Activated T-helper 1 cell treated with Interleukin-2 at 50 U/mL for 16 hours (primary cell): ENCODE data around the gene IL1RL1.

Experiments
- DNase-seq: peaks from one replicate; pipeline ENCODE4 v3.0.0-alpha.2; 2020; ENCODE audit warnings: low read depth

IL1RL1 gene

GRCh38 chr2:102310964-102311640 is at the start of gene IL1RL1:
Gene IL1RL1 (plus strand): TSS chr2:102311563. CDS start chr2:102338265, 26,702 bp downstream.
- no peak for DNase-seq

- no peak for DNase-seq
Observed at GRCh38 chr2:102262216-102263129, 48.9 kb upstream of the IL1RL1 start.

DNA sequence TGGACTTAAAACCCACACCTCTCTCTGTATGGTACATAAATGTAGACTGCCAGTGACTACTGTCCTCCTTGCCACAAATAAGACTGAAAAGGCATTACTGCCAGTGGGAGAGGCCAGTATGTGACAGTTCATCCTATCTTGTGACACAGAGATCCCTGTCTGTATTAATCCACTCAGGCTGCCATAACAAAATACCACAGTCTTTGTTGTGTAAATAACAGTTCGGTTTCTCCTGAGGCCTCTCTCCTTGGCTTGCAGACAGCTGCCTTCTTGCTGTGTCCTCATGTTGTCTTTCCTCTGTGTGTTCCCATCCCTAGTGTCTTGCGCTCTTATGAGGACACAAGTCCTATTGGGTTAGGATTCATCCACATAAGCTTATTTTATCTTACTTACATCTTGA is 46.4 kb upstream of the IL1RL1 start:
- DNase-seq, result no peak

DNA sequence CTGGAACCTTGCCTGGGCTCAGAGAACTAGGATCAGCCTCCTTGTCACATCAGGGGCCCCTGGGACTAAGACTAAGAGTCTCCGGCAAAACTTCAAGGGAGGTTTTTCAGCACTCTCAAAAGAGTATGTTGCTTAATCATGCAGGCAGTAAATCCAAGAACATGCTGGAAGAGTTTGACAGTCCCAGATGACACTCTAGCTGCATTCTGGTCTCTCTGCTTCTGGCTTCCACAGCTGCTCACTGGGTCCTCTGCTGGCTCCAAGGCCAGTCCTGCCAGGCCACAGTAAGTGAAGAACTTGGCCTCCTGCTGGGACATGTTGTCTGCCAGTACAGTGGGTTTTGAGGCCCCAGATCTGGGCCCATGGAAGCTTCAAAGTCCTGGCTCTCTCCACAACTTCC is 45.2 kb upstream of the IL1RL1 start:
- DNase-seq, result no peak

DNA sequence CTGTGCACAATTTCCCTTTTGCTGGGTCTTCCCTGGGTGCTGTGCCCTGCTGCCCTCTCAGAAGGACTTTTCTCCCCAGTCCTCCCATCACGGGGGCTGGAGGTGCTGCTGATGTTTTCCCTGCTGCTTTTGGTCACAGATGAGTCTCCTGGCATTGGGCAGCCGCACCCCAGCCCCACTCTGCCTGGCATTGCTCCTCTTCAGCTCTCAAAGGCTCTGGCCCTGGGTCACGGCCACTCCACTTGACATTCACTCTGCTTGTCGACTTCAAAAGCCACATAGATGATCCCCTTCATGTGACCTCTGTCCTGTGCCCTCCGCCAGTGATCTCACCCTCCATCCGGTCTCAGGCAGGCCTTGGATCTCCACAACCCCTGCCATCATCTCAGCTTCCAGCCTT is 43.6 kb upstream of the IL1RL1 start:
- DNase-seq, result no peak

DNA sequence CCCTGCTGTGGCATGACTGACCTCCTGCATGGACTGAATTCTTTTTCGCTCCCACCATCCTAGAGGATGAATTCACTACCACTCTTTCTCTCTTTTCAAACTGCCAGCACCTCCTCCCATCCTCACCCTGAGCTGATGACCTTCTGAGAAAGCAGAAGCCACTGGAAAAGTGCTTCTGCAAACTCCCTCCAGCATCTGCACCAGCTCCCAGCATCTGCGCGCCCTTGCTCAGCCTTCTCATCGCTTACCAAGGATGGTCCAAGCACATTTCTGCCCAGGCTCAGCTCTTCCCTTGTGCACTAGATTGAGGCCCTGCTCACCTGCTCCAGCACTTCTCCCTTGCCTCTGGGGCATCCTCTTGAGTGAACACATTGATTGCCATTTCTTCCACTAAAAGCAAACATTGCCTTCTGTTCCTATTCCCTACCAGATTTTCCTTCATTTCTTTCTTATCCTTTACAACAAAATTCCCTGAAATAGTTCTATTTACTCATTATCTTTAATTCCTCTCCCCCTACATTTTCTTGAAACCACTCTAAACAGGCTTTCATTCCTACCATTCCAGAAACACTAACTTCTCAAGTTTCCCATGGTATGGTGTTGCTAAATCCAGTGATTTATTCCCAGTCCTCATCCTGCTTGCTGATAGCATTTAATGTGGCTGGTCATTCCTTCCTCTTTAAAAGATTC is 42.7 kb upstream of the IL1RL1 start:
- DNase-seq, result no peak

- DNase-seq, result no peak
Observed at GRCh38 chr2:102269200-102269524, 42.2 kb upstream of the IL1RL1 start.

DNA sequence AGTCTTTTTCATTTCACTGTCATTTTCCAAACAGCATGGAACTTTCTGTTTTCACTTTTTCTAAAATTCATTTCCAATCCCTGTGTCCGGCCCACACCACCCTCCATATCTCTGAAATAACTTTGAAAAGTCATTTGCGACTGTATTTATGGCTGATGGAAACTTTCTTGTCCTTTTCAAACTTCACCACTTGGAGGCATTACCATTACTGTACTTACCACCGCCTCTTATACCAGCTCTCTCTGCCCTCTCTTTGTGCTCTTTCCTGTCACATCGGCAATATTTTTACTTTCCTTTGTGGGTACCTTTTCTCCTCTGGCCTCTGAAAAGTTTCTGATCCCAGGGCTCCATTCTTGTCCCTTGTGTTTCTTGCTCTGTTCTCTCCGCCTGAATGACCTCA is 39.5 kb upstream of the IL1RL1 start:
- DNase-seq, result no peak

- DNase-seq, result no peak
Observed at GRCh38 chr2:102273619-102274211, 37.6 kb upstream of the IL1RL1 start.

GRCh38 chr2:102276549-102277201 is 34.7 kb upstream of the IL1RL1 start:
- no peak for DNase-seq

- no peak for DNase-seq
Observed at GRCh38 chr2:102277202-102277700, 34.1 kb upstream of the IL1RL1 start.

DNA sequence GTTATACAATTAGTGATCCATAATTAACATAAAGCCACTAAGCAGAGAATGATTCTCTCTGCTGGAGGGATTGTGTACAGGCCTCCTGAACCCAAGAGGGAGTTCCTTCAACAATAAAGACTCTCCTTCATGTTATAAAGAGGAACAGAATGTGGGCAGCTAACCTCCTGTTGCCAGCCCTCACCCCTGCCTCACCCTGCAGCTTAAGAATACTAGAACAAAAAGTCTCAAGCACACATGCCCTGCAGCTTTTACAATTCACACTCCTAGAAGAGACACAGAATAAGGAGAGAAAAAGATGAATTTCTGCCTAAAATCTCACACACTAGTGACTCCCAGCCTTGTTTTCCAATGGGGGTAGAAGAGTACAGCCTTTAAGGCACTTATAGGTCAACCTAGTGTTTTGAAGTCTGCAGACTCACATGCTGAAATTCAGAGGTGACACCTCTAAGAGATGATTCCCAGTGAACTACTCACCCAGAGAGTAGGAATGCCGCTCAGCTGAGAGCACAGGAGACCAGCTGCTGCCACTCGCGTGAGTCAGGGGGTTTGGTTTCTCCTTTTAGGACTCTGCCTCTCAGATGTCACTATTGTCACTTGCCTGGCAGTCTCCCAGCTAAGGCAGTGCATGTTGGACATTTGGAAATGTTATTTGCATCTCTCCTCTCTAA is 32.5 kb upstream of the IL1RL1 start:
- DNase-seq, result no peak

DNA sequence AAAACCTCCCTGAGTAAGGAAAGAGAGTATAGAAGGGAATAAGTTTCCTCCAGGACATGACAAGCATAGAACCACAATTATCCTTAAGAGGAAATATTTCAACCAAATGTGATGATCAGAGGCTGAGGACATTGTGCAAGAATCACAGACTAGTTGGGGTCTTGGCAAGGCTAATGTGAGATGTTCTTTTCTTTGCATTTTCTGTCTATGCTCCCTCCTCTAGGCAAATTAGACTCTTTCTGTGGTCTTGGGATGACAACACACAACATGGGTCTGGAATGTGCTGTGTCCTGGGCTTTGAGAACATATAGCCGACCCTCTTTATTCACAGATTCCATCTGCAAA is 32.0 kb upstream of the IL1RL1 start:
- DNase-seq, result no peak

- DNase-seq, result no peak
Observed at GRCh38 chr2:102282678-102283091, 28.7 kb upstream of the IL1RL1 start.

DNA sequence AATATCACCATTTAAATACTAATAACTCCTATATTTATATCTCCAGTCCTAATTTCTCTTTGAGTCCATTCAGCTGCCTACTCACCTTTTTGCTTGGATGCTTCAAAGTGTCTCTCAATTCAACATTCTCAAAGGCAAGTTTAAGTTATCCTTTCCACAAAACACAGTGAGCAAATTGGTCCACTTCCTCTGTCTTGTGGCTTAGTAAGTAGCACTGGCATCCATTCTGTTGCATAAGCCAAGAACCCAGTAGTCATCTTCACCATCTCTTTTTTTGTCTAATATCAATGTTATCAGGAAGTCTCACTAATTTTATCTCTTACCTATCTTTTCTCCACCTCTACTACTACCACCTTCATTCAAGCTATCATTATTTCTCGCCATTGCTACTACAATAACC is 27.4 kb upstream of the IL1RL1 start:
- DNase-seq, result no peak

DNA sequence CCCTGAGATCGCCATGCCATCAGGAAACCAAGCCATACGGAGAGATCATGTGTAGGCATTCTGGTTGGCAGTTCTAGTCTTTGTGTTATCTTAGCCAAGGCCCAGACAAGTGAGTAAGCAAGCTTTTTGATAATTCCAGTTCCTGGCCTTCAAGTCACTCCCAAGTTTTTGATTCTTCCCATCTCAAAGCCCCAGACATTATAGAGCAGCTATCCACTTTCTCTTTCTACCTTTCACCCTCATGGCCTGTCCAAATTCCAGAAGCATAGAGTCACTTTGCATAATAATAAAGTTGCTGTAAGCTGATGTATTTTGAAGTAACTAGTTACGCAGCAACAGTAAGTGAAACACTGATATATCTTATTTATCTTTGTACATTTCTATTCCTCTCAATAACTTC is 26.8 kb upstream of the IL1RL1 start:
- DNase-seq, result no peak

GRCh38 chr2:102285368-102285767 is 26.0 kb upstream of the IL1RL1 start:
- DNase-seq, result no peak

GRCh38 chr2:102286041-102286440 is 25.3 kb upstream of the IL1RL1 start:
- no peak for DNase-seq

DNA sequence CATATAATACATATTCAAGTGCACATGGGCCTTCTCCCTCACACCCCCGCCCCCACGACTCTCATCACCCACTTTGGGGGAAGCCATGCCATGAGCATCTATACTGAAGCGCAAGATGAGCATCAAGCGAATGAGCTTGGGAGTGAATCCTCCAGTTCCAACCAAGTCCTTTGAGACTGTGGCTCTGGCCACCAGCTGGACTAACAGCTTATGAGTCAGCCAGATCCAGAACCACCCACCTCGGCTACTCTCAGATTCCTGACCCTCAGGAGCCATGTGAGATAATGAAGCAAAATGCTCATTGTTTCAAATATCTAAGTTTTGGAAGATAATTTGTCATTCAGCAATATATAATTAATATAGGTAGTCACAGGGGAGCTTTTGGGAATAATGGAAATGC is 22.2 kb upstream of the IL1RL1 start:
- DNase-seq, result no peak

DNA sequence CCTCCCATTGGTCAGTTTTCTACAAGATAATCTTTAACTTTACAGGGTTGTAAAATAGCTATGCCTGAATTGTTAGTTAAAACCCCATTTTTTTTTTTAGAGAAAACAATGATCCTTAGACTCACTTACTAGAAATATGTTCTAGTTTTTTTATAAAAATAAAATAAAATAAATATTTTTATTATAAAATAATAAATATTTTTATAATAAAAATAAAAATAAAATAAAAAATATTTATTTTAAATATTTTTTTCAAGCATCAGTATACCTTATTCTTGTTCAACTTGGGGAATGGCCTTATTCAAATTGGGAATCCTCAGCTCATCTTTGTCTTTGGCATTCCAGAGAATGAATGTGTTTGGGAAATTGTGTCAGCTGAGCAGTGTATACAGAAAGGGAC is 20.8 kb upstream of the IL1RL1 start:
- DNase-seq, result no peak

- no peak for DNase-seq
Observed at GRCh38 chr2:102291319-102292075, 19.9 kb upstream of the IL1RL1 start.
